ENCODE measurements around the gene EXD3.

DNA sequence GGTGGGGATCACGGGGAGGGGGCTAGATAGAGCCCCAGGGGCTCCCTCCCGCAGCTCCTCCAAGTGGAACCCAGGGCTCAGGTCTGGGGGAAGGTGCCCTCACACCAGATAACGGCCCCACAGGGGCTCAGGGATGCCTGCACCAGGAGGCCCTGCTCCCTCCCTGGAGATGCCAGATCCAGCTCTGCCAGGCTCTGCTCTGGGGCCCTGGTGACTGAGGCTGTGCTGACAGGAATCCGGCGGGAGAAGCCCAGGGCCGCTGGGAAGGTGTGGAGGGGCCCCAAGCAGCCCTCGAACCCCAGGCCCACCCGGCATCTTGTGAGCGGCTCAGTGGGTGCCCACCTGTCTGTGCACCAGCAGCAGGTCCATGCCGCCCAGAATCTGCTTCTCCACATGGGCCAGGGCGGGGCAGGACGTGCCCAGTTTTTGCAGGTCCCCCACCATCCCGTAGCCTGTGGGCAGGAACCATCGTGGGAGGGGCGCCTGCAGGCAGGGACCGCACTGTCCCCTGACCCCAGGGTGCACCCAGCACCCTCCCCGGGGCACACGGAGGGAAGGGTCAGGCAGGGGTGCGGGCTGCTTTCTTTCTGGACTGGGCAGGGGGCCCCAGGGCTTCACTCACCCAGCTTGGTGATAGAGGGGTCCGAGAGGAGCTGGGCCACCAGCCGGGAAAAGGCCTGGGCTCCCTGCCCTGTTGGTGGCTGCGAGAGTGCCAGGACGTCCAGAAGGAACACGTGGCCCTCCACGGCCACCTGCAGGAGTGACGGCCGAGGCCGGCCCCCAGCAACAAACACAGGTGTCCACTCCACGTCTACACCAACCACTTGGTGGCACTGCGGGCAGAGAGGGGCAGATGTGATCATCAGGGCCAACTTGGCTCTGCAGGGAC lies 72.0 kb downstream of the EXD3 start:
- TF ChIP-seq CTCF (IDR thresholded peaks at IDR 0.05) (no peak), POLR2A (IDR thresholded peaks at IDR 0.05) (no peak)

Measured in stomach (tissue), 4 donors.